H1 (cell line): ENCODE measurements around the gene SNED1. TPM values are rescaled to one million over a fixed set of nuclear protein-coding genes. Genes with fewer than 3 reads are reported as not detected.

Source experiments
- CTCF ChIA-PET: fragments of 300-600 bp; sonication (Branson Sonifier 250); formaldehyde crosslinking; loops from one replicate; lab custom pipeline; 2021; ENCODE audit not compliant: partially characterized antibody; lab: Charles Lee
- POLR2A ChIA-PET: fragments of 300-600 bp; sonication (Branson Sonifier 250); formaldehyde crosslinking; loops from one replicate; lab custom pipeline; 2021; ENCODE audit warnings: inconsistent platforms; ENCODE audit not compliant: partially characterized antibody; lab: Charles Lee
- DNase-seq, 2 experiments: peaks; one replicate each; pipeline versions ENCODE4 v3.0.0 to v3.0.0-alpha.2; 2010 to 2022; ENCODE audit warnings: low spot score in 2 of 2, low read depth in 1 of 2, mixed read lengths in 1 of 2
- FAIRE-seq: peaks from 2 replicates; lab custom pipeline; 2011; peaks lifted over from hg19 to GRCh38; lab: Jason Lieb, UNC
- H2AFZ ChIP-seq: 2 replicates; pipeline ENCODE4 v1.8.1; 2012; ENCODE audit warnings: low read length, inconsistent platforms
- H2AK5ac ChIP-seq: 2 replicates; pipeline ENCODE4 v1.6.1; 2013; ENCODE audit warnings: low read depth, low read length
- H2BK120ac ChIP-seq: replicated peaks from 2 replicates; pipeline ENCODE3; 2013; ENCODE audit warnings: low read depth, low read length, inconsistent platforms
- H2BK12ac ChIP-seq: 2 replicates; pipeline ENCODE4 v1.6.1; 2013; ENCODE audit warnings: low read depth, low read length
- H2BK15ac ChIP-seq: 2 replicates; pipeline ENCODE4 v1.6.1; 2013; ENCODE audit warnings: low read length
- H2BK20ac ChIP-seq: 2 replicates; pipeline ENCODE4 v1.6.1; 2013; ENCODE audit warnings: low read length
- H2BK5ac ChIP-seq: 2 replicates; pipeline ENCODE4 v1.6.1; 2013; ENCODE audit warnings: low read depth, low read length
- H3K14ac ChIP-seq: 2 replicates; pipeline ENCODE4 v1.6.1; 2013; ENCODE audit warnings: inconsistent platforms; ENCODE audit not compliant: insufficient read length
- H3K18ac ChIP-seq: 2 replicates; pipeline ENCODE4 v1.6.1; 2013; ENCODE audit warnings: low read length; ENCODE audit errors: extremely low read depth
- H3K23ac ChIP-seq: 2 replicates; pipeline ENCODE4 v1.6.1; 2013; ENCODE audit warnings: inconsistent platforms; ENCODE audit not compliant: insufficient read length
- H3K23me2 ChIP-seq: 2 replicates; pipeline ENCODE4 v1.6.1; 2013; ENCODE audit warnings: low read depth, low read length
- H3K27ac ChIP-seq: 2 replicates; pipeline ENCODE4 v1.6.1; 2011; ENCODE audit warnings: low read depth, low read length, inconsistent platforms
- H3K27me3 ChIP-seq, 4 experiments: replicated peaks in 1 of 4; 1 replicate in 1 of 4; 2 replicates in 3 of 4; pipeline versions ENCODE4 v1.6.1 to v1.8.1; 2011 to 2013; ENCODE audit warnings: low read length in 3 of 4, mild to moderate bottlenecking in 3 of 4, inconsistent platforms in 2 of 4, mixed read lengths in 2 of 4, moderate library complexity in 1 of 4; ENCODE audit not compliant: control insufficient read depth in 3 of 4, insufficient read depth in 3 of 4; ENCODE audit errors: extremely low read depth in 1 of 4
- H3K36me3 ChIP-seq, 4 experiments: 2 replicates each; pipeline versions ENCODE4 v1.6.1 to v1.8.1; 2011 to 2013; ENCODE audit warnings: mild to moderate bottlenecking in 4 of 4, low read length in 3 of 4, moderate library complexity in 2 of 4, control low read depth in 1 of 4, inconsistent platforms in 1 of 4; ENCODE audit not compliant: insufficient read depth in 4 of 4, control insufficient read depth in 2 of 4
- H3K4ac ChIP-seq: replicated peaks from 2 replicates; pipeline ENCODE3; 2013; ENCODE audit warnings: low read length, low read depth, mixed read lengths, inconsistent platforms; ENCODE audit not compliant: insufficient read length
- H3K4me1 ChIP-seq, 4 experiments: replicated peaks in 1 of 4; 1 replicate in 1 of 4; 2 replicates in 3 of 4; pipeline versions ENCODE4 v1.6.1 to v1.8.1; 2011 to 2013; ENCODE audit warnings: low read length in 3 of 4, inconsistent platforms in 2 of 4, mixed read lengths in 1 of 4; ENCODE audit not compliant: insufficient read depth in 4 of 4, control insufficient read depth in 3 of 4
- H3K4me2 ChIP-seq, 2 experiments: 2 replicates each; pipeline versions ENCODE4 v1.6.1 to v1.8.1; 2011 to 2013; ENCODE audit warnings: low read depth in 2 of 2, low read length in 2 of 2, control low read depth in 1 of 2, inconsistent platforms in 1 of 2, mild to moderate bottlenecking in 1 of 2; ENCODE audit not compliant: insufficient read depth in 1 of 2
- H3K4me3 ChIP-seq, 4 experiments: fragments of 200-600, 300-600 bp in 1 of 4; sonication (generic), shearing (Covaris generic), sonication (Bioruptor Twin) in 1 of 4; 2 replicates each; pipeline versions ENCODE4 v1.5.1 to v1.8.1; 2011 to 2016; ENCODE audit warnings: low read length in 4 of 4, low read depth in 3 of 4, control low read depth in 2 of 4, inconsistent platforms in 2 of 4, mild to moderate bottlenecking in 2 of 4, mixed read lengths in 1 of 4, moderate library complexity in 1 of 4; ENCODE audit not compliant: insufficient read depth in 2 of 4; ENCODE audit errors: extremely low read depth in 1 of 4
- H3K56ac ChIP-seq: replicated peaks from 2 replicates; pipeline ENCODE3; 2013; ENCODE audit warnings: low read depth, mild to moderate bottlenecking, mixed read lengths, low read length, inconsistent platforms; ENCODE audit not compliant: insufficient read length
- H3K79me1 ChIP-seq: 2 replicates; pipeline ENCODE4 v1.6.1; 2013; ENCODE audit warnings: low read depth, low read length, control low read depth
- H3K79me2 ChIP-seq, 2 experiments: 2 replicates each; pipeline versions ENCODE4 v1.6.1 to v1.8.1; 2012 to 2013; ENCODE audit warnings: low read length in 2 of 2, mild to moderate bottlenecking in 2 of 2, inconsistent platforms in 1 of 2; ENCODE audit not compliant: insufficient read depth in 2 of 2, control insufficient read depth in 1 of 2
- H3K9ac ChIP-seq, 4 experiments: replicated peaks in 1 of 4; 1 replicate in 1 of 4; 2 replicates in 3 of 4; pipeline versions ENCODE4 v1.6.1 to v1.8.1; 2011 to 2013; ENCODE audit warnings: low read depth in 3 of 4, low read length in 3 of 4, control low read depth in 2 of 4, mild to moderate bottlenecking in 2 of 4, moderate library complexity in 2 of 4, inconsistent platforms in 1 of 4; ENCODE audit errors: extremely low read depth in 1 of 4
- H3K9me3 ChIP-seq, 2 experiments: 2 replicates each; pipeline versions ENCODE4 v1.6.1 to v1.8.1; 2012 to 2013; ENCODE audit warnings: mild to moderate bottlenecking in 2 of 2, moderate library complexity in 2 of 2, control low read depth in 1 of 2, inconsistent platforms in 1 of 2, low read depth in 1 of 2, low read length in 1 of 2, mixed read lengths in 1 of 2; ENCODE audit not compliant: insufficient read depth in 2 of 2
- H4K20me1 ChIP-seq, 2 experiments: replicated peaks in 1 of 2; 2 replicates each; pipeline versions ENCODE3 to v1.8.1; 2011 to 2013; ENCODE audit warnings: inconsistent platforms in 2 of 2, low read length in 2 of 2, mild to moderate bottlenecking in 1 of 2; ENCODE audit not compliant: insufficient read depth in 2 of 2, control insufficient read depth in 1 of 2
- H4K5ac ChIP-seq: 2 replicates; pipeline ENCODE4 v1.6.1; 2013; ENCODE audit warnings: low read length, low read depth, mixed read lengths, inconsistent platforms; ENCODE audit not compliant: insufficient read length
- H4K8ac ChIP-seq: 2 replicates; pipeline ENCODE4 v1.8.0; 2013; ENCODE audit warnings: mild to moderate bottlenecking, moderate library complexity, low read length, inconsistent platforms; ENCODE audit not compliant: insufficient read depth; ENCODE audit errors: extremely low read depth
- H4K91ac ChIP-seq: replicated peaks from 2 replicates; pipeline ENCODE3; 2013; ENCODE audit warnings: low read length, mixed read lengths, inconsistent platforms; ENCODE audit not compliant: insufficient read length
- FOSL1 ChIP-seq: IDR thresholded peaks from 2 replicates; pipeline ENCODE4 v1.6.1; 2011; ENCODE audit warnings: mild to moderate bottlenecking, low read depth, low read length, moderate library complexity; ENCODE audit not compliant: insufficient read depth
- GTF2F1 ChIP-seq: IDR thresholded peaks from 2 replicates; pipeline ENCODE4 v1.6.1; 2012; ENCODE audit warnings: low read depth, low read length, improper control_type of control experiment, borderline replicate concordance
- JUN ChIP-seq: IDR thresholded peaks from 2 replicates; pipeline ENCODE4 v1.6.1; 2011; ENCODE audit warnings: low read depth, mild to moderate bottlenecking, improper control_type of control experiment, low read length
- JUND ChIP-seq: IDR thresholded peaks from 2 replicates; pipeline ENCODE4 v1.6.1; 2011; ENCODE audit warnings: mild to moderate bottlenecking, improper control_type of control experiment, low read length
- RAD21 ChIP-seq, 2 experiments: IDR thresholded peaks in 1 of 2; conservative IDR thresholded peaks in 1 of 2; 2 replicates each; pipeline ENCODE4 v1.6.1; 2011; ENCODE audit warnings: low read depth in 2 of 2, low read length in 2 of 2, improper control_type of control experiment in 1 of 2, inconsistent platforms in 1 of 2, mild to moderate bottlenecking in 1 of 2, moderate library complexity in 1 of 2
- SIRT6 ChIP-seq: IDR thresholded peaks from one replicate; pipeline ENCODE4 v1.7.1; 2012; ENCODE audit warnings: low read length, inconsistent platforms
- SP2 ChIP-seq: IDR thresholded peaks from 2 replicates; pipeline ENCODE4 v1.6.1; 2012; ENCODE audit warnings: mild to moderate bottlenecking, low read length, inconsistent platforms
- SUZ12 ChIP-seq: fragments of 200-600 bp; sonication (generic); IDR thresholded peaks from 2 replicates; pipeline ENCODE4 v1.6.1; 2012; ENCODE audit warnings: mild to moderate bottlenecking, inconsistent platforms, low read length, moderate library complexity, mixed read lengths
- TEAD4 ChIP-seq: IDR thresholded peaks from 2 replicates; pipeline ENCODE4 v1.6.1; 2012; ENCODE audit warnings: low read depth, low read length, inconsistent platforms, mixed read lengths
- WGBS, 2 experiments: shearing (Covaris generic) in 1 of 2; methylation state at CpG; one replicate each; pipeline versions ENCODE4 v1.1.6 to v1.1.7; 2013 to 2015; ENCODE audit warnings: low lambda C conversion rate in 2 of 2, mixed read lengths in 2 of 2, inconsistent platforms in 1 of 2, low coverage in 1 of 2, missing lambda C conversion rate in 1 of 2; ENCODE audit not compliant: insufficient replicate concordance in 2 of 2, insufficient coverage in 1 of 2, insufficient read length in 1 of 2; ENCODE audit errors: extremely low coverage in 1 of 2, missing lambda C conversion rate in 1 of 2; 5-methylcytosine and 5-hydroxymethylcytosine counted together
- polyA plus RNA-seq, 7 experiments: library from polyadenylated mRNA; depleted of rRNA in 3 of 7; stranded (reverse) in 5 of 7; unstranded in 2 of 7; fragments of >200 nt in 5 of 7; fragments of 200-250 nt in 2 of 7; gene quantifications; 1 replicate in 5 of 7; 2 replicates in 1 of 7; 4 replicates in 1 of 7; pipeline versions ENCODE4 v1.2.1 to v1.2.3, GENCODE V29; 2011 to 2013; ENCODE audit warnings: missing spikeins in 2 of 7, mixed read lengths in 2 of 7
- total RNA-seq: library from RNA; stranded (reverse); fragmentation: NEBNext Ultra II Directional; extraction: Animal tissue kit (Norgen Biotek cat#: 25700); gene quantifications from 2 replicates; pipeline ENCODE4 v1.2.1, GENCODE V29; 2021
- TF ChIP-seq, protein P1 (sequence below): IDR thresholded peaks from 2 replicates; pipeline ENCODE4 v1.6.1; 2011; ENCODE audit warnings: low read depth, mild to moderate bottlenecking, low read length; ENCODE audit not compliant: insufficient read depth

The SNED1 gene
- total and polyA plus RNA-seq, 2 of the 8 experiments (the other 6 are each of a cell fraction or from before 2014, with no cell fraction given), result 1.9 TPM

DNA sequence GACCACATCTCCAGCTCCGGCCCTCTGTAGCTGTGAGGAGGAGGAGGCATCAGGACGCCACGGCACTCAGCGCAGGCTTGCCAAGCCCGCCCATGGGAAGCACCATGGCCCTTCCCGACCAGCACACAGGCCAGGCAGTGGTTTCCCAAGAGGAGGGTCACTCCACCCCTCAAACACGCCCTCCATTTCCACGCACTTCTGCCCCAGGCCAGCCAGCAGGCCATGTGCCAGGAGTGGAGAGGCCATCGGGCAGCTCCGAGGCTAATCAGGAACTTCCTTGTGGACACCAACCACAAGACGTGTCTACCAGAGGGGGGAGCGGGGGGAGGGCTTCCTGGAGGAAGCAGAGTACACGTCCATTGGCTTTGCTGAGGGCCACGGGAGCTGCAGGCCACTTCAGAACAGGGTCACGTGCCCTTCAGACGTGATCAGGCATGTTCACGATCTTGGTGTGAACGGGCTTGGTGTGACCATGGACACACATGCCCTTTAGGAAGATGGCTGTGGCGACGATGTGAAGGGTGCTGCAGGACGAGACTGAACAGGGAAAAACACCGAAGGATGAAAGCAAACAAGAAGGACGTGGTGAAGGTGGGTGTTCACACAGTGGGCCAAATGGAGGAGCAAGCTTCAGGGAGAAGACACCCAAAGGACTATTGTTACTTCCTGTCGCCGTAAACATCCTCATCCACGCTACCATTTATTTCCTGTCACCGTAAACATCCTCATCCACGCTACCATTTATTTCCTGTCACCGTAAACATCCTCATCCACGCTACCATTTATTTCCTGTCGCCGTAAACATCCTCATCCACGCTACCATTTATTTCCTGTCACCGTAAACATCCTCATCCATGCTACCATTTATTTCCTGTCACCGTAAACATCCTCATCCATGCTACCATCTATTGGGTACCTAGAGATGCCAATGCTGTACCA is 110.1 kb downstream of the SNED1 start:
- Histone ChIP-seq H3K79me1 (no peaks in the 10 kb centered on the region; the same call in 1 of the 2 replicates), H3K27me3 (no peaks in the 10 kb centered on the region), H3K9ac (no peak overlapping the region), H3K79me2 (no peaks in the 10 kb centered on the region), H3K4me2 (no peak overlapping the region), H3K14ac (no peak overlapping the region), H3K23ac (no peak overlapping the region), H2BK5ac (peak overlapping the region; percentile 8; the same call in 1 of the 2 replicates), H3K4ac (no peak overlapping the region), H2BK20ac (no peak overlapping the region), H2BK120ac (no peak overlapping the region), H2BK12ac (no peak overlapping the region), H4K20me1 (peaks cover 3 to 6% of the 10 kb centered on the region in 2 experiments), H3K27ac (no peak overlapping the region), H4K8ac (no peak overlapping the region; the same call in 1 of the 2 replicates), H2AFZ (no peak overlapping the region), H4K91ac (no peak overlapping the region), H3K4me1 (no peaks in the 10 kb centered on the region), H3K56ac (no peak overlapping the region), H3K18ac (no peak overlapping the region), H2BK15ac (no peak overlapping the region), H4K5ac (no peak overlapping the region), H3K9me3 (no peaks in the 10 kb centered on the region), H2AK5ac (no peak overlapping the region), H3K36me3 (peaks cover 0 to 20% (median 2%) of the 10 kb centered on the region in 4 experiments; a peak in 4 of 8 replicates), H3K23me2 (no peaks in the 10 kb centered on the region; the same call in 1 of the 2 replicates), H3K4me3 (no peak overlapping the region)
- 91% methylated on average over 29 of the region's 35 CpGs; no CpG with 5 or more reads in 1 of the 2 experiments for WGBS, 2 experiments
- no peak for DNase-seq
- no peak for FAIRE-seq
- POLR2A ChIA-PET, result interaction anchor here (0.5 kb wide), 1 partner anchor 167 kb away, joined by 3 read pairs; no protein-coding TSS in a partner anchor
- CTCF ChIA-PET, result interaction anchor here (1.1 kb wide), 1 partner anchor 9 kb away, joined by 4 read pairs; no protein-coding TSS in a partner anchor
- TF ChIP-seq TEAD4, result no peak
- TF ChIP-seq RAD21 (IDR thresholded peaks at IDR 0.05 in 1 of 2, conservative IDR thresholded peaks at IDR 0.05 in 1 of 2; ENCODE audit: low read depth in 2 of 2, low read length in 2 of 2), result no peak
- TF ChIP-seq, protein P1, sequence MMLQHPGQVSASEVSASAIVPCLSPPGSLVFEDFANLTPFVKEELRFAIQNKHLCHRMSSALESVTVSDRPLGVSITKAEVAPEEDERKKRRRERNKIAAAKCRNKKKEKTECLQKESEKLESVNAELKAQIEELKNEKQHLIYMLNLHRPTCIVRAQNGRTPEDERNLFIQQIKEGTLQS, result no peak
- TF ChIP-seq GTF2F1, result no peak
- no peak for TF ChIP-seq SIRT6
- TF ChIP-seq JUN, result no peak
- no peak for TF ChIP-seq SUZ12
- no peak for TF ChIP-seq SP2
- TF ChIP-seq FOSL1, result no peak
- TF ChIP-seq JUND, result no peak
